ENCODE data around the gene TAS1R3.

TAS1R3 gene

GRCh38 chr1:1371364-1371745 is 40.3 kb downstream of the TAS1R3 start:
- Histone ChIP-seq H3K36me3 (replicated peaks) (peaks cover 32% of the 10 kb centered on the region), H3K27me3 (ENCODE audit: low read depth) (no peaks in the 10 kb centered on the region), H3K4me1 (peaks cover 7% of the 10 kb centered on the region), H3K9me3 (no peaks in the 10 kb centered on the region), H3K4me3 (no peak overlapping the region)
- no peak for DNase-seq (ENCODE audit: low spot score in 2 of 2)
- in situ Hi-C loops (cut with MboI; ENCODE audit: low sequenced_read_pairs), result no loop called here

- peak in 1 of 2 experiments; percentile 88 for DNase-seq (ENCODE audit: low spot score in 2 of 2)
- Histone ChIP-seq H3K27me3 (ENCODE audit: low read depth) (no peaks in the 10 kb centered on the region), H3K4me1 (peaks cover 7% of the 10 kb centered on the region), H3K36me3 (replicated peaks) (peaks cover 33% of the 10 kb centered on the region), H3K4me3 (no peak overlapping the region), H3K9me3 (no peaks in the 10 kb centered on the region)
- in situ Hi-C loops (cut with MboI; ENCODE audit: low sequenced_read_pairs), result no loop called here
Observed at GRCh38 chr1:1371746-1372711, 40.9 kb downstream of the TAS1R3 start.

GRCh38 chr1:1373051-1373814 is 42.2 kb downstream of the TAS1R3 start:
- no peaks in the 10 kb centered on the region for H3K27me3 ChIP-seq (ENCODE audit: low read depth)
- no peak overlapping the region for H3K4me3 ChIP-seq
- DNase-seq (ENCODE audit: low spot score in 2 of 2), result no peak
- in situ Hi-C loops (cut with MboI; ENCODE audit: low sequenced_read_pairs), result no loop called here
- peaks cover 7% of the 10 kb centered on the region for H3K4me1 ChIP-seq
- H3K9me3 ChIP-seq, result no peaks in the 10 kb centered on the region
- H3K36me3 ChIP-seq (replicated peaks), result peaks cover 33% of the 10 kb centered on the region

GRCh38 chr1:1373815-1374588 is 42.9 kb downstream of the TAS1R3 start:
- Histone ChIP-seq H3K4me1 (peaks cover 7% of the 10 kb centered on the region), H3K36me3 (replicated peaks) (peaks cover 33% of the 10 kb centered on the region), H3K27me3 (ENCODE audit: low read depth) (no peaks in the 10 kb centered on the region), H3K9me3 (no peaks in the 10 kb centered on the region), H3K4me3 (peak overlapping the region; percentile 83)
- no peak for DNase-seq (ENCODE audit: low spot score in 2 of 2)
- in situ Hi-C loops (cut with MboI; ENCODE audit: low sequenced_read_pairs), result no loop called here

GRCh38 chr1:1374589-1374928 is 43.5 kb downstream of the TAS1R3 start:
- DNase-seq (ENCODE audit: low spot score in 2 of 2), result no peak
- in situ Hi-C loops (cut with MboI; ENCODE audit: low sequenced_read_pairs), result no loop called here

GRCh38 chr1:1374929-1375662 is 44.0 kb downstream of the TAS1R3 start, which contains the start of gene AURKAIP1:
Gene AURKAIP1 (minus strand): TSS chr1:1375207. CDS start chr1:1374756, 451 bp downstream.
- in situ Hi-C loops (cut with MboI; ENCODE audit: low sequenced_read_pairs), result no loop called here
- peaks cover 7% of the 10 kb centered on the region for H3K4me1 ChIP-seq
- peak within 1 kb of the TSS; percentile 83 for H3K4me3 ChIP-seq
- peaks cover 33% of the 10 kb centered on the region for H3K36me3 ChIP-seq (replicated peaks)
- H3K9me3 ChIP-seq, result no peaks in the 10 kb centered on the region
- no peaks in the 10 kb centered on the region for H3K27me3 ChIP-seq (ENCODE audit: low read depth)
- DNase-seq (ENCODE audit: low spot score in 2 of 2), result peak; percentile 98

More at GRCh38 chr1:1374589-1374928, 43.5 kb downstream of the TAS1R3 start:
- no peaks in the 10 kb centered on the region for H3K27me3 ChIP-seq (ENCODE audit: low read depth)
- H3K4me1 ChIP-seq, result peaks cover 7% of the 10 kb centered on the region
- peaks cover 33% of the 10 kb centered on the region for H3K36me3 ChIP-seq (replicated peaks)
- peak overlapping the region; percentile 83 for H3K4me3 ChIP-seq
- no peaks in the 10 kb centered on the region for H3K9me3 ChIP-seq

- in situ Hi-C loops (cut with MboI; ENCODE audit: low sequenced_read_pairs), result no loop called here
- no peak for DNase-seq (ENCODE audit: low spot score in 2 of 2)
- H3K9me3 ChIP-seq, result no peaks in the 10 kb centered on the region
- H3K36me3 ChIP-seq (replicated peaks), result peaks cover 33% of the 10 kb centered on the region
- no peak overlapping the region for H3K4me3 ChIP-seq
- peaks cover 7% of the 10 kb centered on the region for H3K4me1 ChIP-seq
- H3K27me3 ChIP-seq (ENCODE audit: low read depth), result no peaks in the 10 kb centered on the region
Observed at GRCh38 chr1:1376551-1377226, 45.6 kb downstream of the TAS1R3 start.

- in situ Hi-C loops (cut with MboI; ENCODE audit: low sequenced_read_pairs), result no loop called here
- H3K4me1 ChIP-seq, result peaks cover 7% of the 10 kb centered on the region
- no peak for DNase-seq (ENCODE audit: low spot score in 2 of 2)
- no peaks in the 10 kb centered on the region for H3K27me3 ChIP-seq (ENCODE audit: low read depth)
- no peaks in the 10 kb centered on the region for H3K9me3 ChIP-seq
- H3K4me3 ChIP-seq, result no peak overlapping the region
- H3K36me3 ChIP-seq (replicated peaks), result peaks cover 27% of the 10 kb centered on the region
Observed at GRCh38 chr1:1377540-1378205, 46.6 kb downstream of the TAS1R3 start.

- H3K4me1 ChIP-seq, result no peaks in the 10 kb centered on the region
- peaks cover 11% of the 10 kb centered on the region for H3K36me3 ChIP-seq (replicated peaks)
- H3K4me3 ChIP-seq, result no peak overlapping the region
- H3K9me3 ChIP-seq, result no peaks in the 10 kb centered on the region
- DNase-seq (ENCODE audit: low spot score in 2 of 2), result no peak
- H3K27me3 ChIP-seq (ENCODE audit: low read depth), result no peaks in the 10 kb centered on the region
- in situ Hi-C loops (cut with MboI; ENCODE audit: low sequenced_read_pairs), result no loop called here
Observed at GRCh38 chr1:1380860-1381259, 49.8 kb downstream of the TAS1R3 start.

- Histone ChIP-seq H3K4me3 (no peak overlapping the region), H3K9me3 (no peaks in the 10 kb centered on the region), H3K36me3 (replicated peaks) (peaks cover 13% of the 10 kb centered on the region), H3K27me3 (ENCODE audit: low read depth) (no peaks in the 10 kb centered on the region), H3K4me1 (no peaks in the 10 kb centered on the region)
- DNase-seq (ENCODE audit: low spot score in 2 of 2), result no peak
- in situ Hi-C loops (cut with MboI; ENCODE audit: low sequenced_read_pairs), result no loop called here
Observed at GRCh38 chr1:1381294-1381693, 50.2 kb downstream of the TAS1R3 start.

All from HAP-1 (cell line).